OCI-LY7 (cell line): Measurements from ENCODE around the gene ZNF692. TPM values are rescaled to one million over a fixed set of nuclear protein-coding genes. Genes with fewer than 3 reads are reported as not detected.
"Not testable (repeated sequence)": the region's sequence is repeated elsewhere in the genome, so short reads cannot be mapped to it uniquely, and the experiment has no call there.

Experiments used
- BruUV-seq: library from RNA; stranded (reverse); fragments of 400-500 nt; replicated peaks from 2 replicates; lab custom pipeline; 2021; lab: Mats Ljungman, UMichigan
- CTCF ChIA-PET: fragments of 300-600 bp; sonication (Branson Sonifier 250); formaldehyde crosslinking; loops from one replicate; lab custom pipeline; 2022; ENCODE audit warnings: antibody characterized with exemption; ENCODE audit not compliant: unreplicated experiment; lab: Charles Lee
- POLR2A ChIA-PET: fragments of 300-600 bp; sonication (Branson Sonifier 250); formaldehyde crosslinking; loops from one replicate; lab custom pipeline; 2022; ENCODE audit warnings: antibody characterized with exemption; lab: Charles Lee
- DNase-seq: peaks from one replicate; pipeline ENCODE4 v3.0.0-alpha.2; 2015; ENCODE audit warnings: low spot score
- H2AFZ ChIP-seq: fragments of 200-600 bp; sonication (generic), shearing (Covaris generic); 2 replicates; pipeline ENCODE4 v1.6.1; 2014; ENCODE audit warnings: mild to moderate bottlenecking, antibody characterized with exemption, low read length, moderate library complexity
- H3K27ac ChIP-seq: fragments of 200-600 bp; sonication (generic); 2 replicates; pipeline ENCODE4 v1.5.1; 2014; ENCODE audit warnings: mixed run types, low read depth, mild to moderate bottlenecking, moderate library complexity, low read length, inconsistent platforms; ENCODE audit not compliant: poor library complexity, severe bottlenecking
- H3K36me3 ChIP-seq: fragments of 200-600 bp; sonication (generic); 2 replicates; pipeline ENCODE4 v1.6.1; 2014; ENCODE audit warnings: mild to moderate bottlenecking, antibody characterized with exemption, low read length, moderate library complexity, mixed read lengths; ENCODE audit not compliant: insufficient read depth
- H3K4me1 ChIP-seq: fragments of 200-600 bp; sonication (generic); 2 replicates; pipeline ENCODE4 v1.5.1; 2014; ENCODE audit warnings: mild to moderate bottlenecking, low read length; ENCODE audit not compliant: insufficient read depth, poor library complexity, severe bottlenecking
- H3K4me2 ChIP-seq: fragments of 200-600 bp; sonication (generic); 2 replicates; pipeline ENCODE4 v1.6.1; 2014; ENCODE audit warnings: mild to moderate bottlenecking, low read length
- H3K4me3 ChIP-seq: fragments of 200-600 bp; sonication (generic); 2 replicates; pipeline ENCODE4 v1.5.1; 2014; ENCODE audit warnings: mild to moderate bottlenecking, low read depth, low read length; ENCODE audit not compliant: poor library complexity, severe bottlenecking
- H3K79me2 ChIP-seq: fragments of 200-600 bp; sonication (generic); 2 replicates; pipeline ENCODE4 v1.6.1; 2016; ENCODE audit warnings: low read depth, mild to moderate bottlenecking, low read length, moderate library complexity, mixed read lengths; ENCODE audit not compliant: insufficient read depth
- H3K9me2 ChIP-seq: fragments of 200-600 bp; sonication (generic); 2 replicates; pipeline ENCODE4 v1.6.1; 2016; ENCODE audit warnings: mild to moderate bottlenecking, low read length, mixed read lengths; ENCODE audit not compliant: insufficient read depth
- H3K9me3 ChIP-seq: fragments of 200-600 bp; sonication (generic); 2 replicates; pipeline ENCODE4 v1.6.1; 2014; ENCODE audit warnings: mild to moderate bottlenecking, mixed run types, low read length, mixed read lengths
- H4K20me1 ChIP-seq: fragments of 200-600 bp; sonication (generic); 2 replicates; pipeline ENCODE4 v1.6.1; 2014; ENCODE audit warnings: mild to moderate bottlenecking, antibody characterized with exemption, low read length, moderate library complexity, mixed read lengths; ENCODE audit not compliant: insufficient read depth
- CTCF ChIP-seq: fragments of 200-600 bp; sonication (generic); conservative IDR thresholded peaks from 2 replicates; pipeline ENCODE4 v1.5.1; 2014; ENCODE audit warnings: mild to moderate bottlenecking, antibody characterized with exemption, low read length, moderate library complexity, mixed read lengths
- EZH2phosphoT487 ChIP-seq: fragments of 200-600 bp; sonication (generic); IDR thresholded peaks from 2 replicates; pipeline ENCODE4 v1.6.1; 2018; ENCODE audit warnings: low read depth, borderline replicate concordance, mild to moderate bottlenecking, mixed run types, antibody characterized with exemption, low read length, moderate library complexity, mixed read lengths
- intact Hi-C: fragments of 100-400 bp; cut with micrococcal nuclease; formaldehyde crosslinking; loops from one replicate; pipeline ENCODE4 v1.10.0; 2022; ENCODE audit not compliant: unreplicated experiment
- total RNA-seq, 2 experiments: library from RNA; depleted of rRNA in 1 of 2; stranded (reverse); fragments of >200 nt in 1 of 2; shearing (Covaris generic) in 1 of 2; gene quantifications; 2 replicates each; pipeline ENCODE4 v1.2.3, GENCODE V29; 2014 to 2022

ZNF692 gene
- total RNA-seq, 2 experiments from 2014 or later = 65.0 to 67.4 TPM

GRCh38 chr1:248891758-248892157 is 32.9 kb upstream of the ZNF692 start:
- ChIA-PET CTCF (no interaction called here), POLR2A (interaction anchor here (0.7 kb wide), 1 partner anchor 10 kb away, joined by 3 read pairs; no protein-coding TSS in a partner anchor)
- H3K9me3 ChIP-seq = no peaks in the 10 kb centered on the region
- H3K4me3 ChIP-seq = no peak overlapping the region
- H3K79me2 ChIP-seq = no peaks in the 10 kb centered on the region
- no peaks in the 10 kb centered on the region for H3K4me1 ChIP-seq
- H3K27ac ChIP-seq = no peak overlapping the region
- no TSS peak for BruUV-seq
- H3K36me3 ChIP-seq = no peaks in the 10 kb centered on the region
- no peaks in the 10 kb centered on the region for H3K9me2 ChIP-seq
- no peak overlapping the region for H3K4me2 ChIP-seq
- DNase-seq = no peak
- no peak for TF ChIP-seq EZH2phosphoT487
- TF ChIP-seq CTCF = no peak
- H2AFZ ChIP-seq = no peak overlapping the region
- intact Hi-C loops = no loop called here
- H4K20me1 ChIP-seq = no peaks in the 10 kb centered on the region

GRCh38 chr1:248890549-248891498 is 31.9 kb upstream of the ZNF692 start:
- TF ChIP-seq CTCF (no peak), EZH2phosphoT487 (no peak)
- H3K36me3 ChIP-seq = no peaks in the 10 kb centered on the region
- CTCF ChIA-PET = no interaction called here

GRCh38 chr1:248889914-248890243 is 31.0 kb upstream of the ZNF692 start:
- H3K36me3 ChIP-seq, H3K4me3 ChIP-seq, DNase-seq, H2AFZ ChIP-seq, H3K9me3 ChIP-seq, H4K20me1 ChIP-seq, H3K4me2 ChIP-seq, intact Hi-C loops, BruUV-seq, H3K79me2 ChIP-seq, H3K27ac ChIP-seq, H3K9me2 ChIP-seq, CTCF ChIA-PET: not testable (repeated sequence)
- H3K4me1 ChIP-seq = peaks cover 19% of the 10 kb centered on the region
- POLR2A ChIA-PET = interaction anchor here (0.7 to 1.1 kb wide), 2 partner anchors 10 to 33 kb away, joined by 3 read pairs; no protein-coding TSS in a partner anchor

More at GRCh38 chr1:248890549-248891498, 31.9 kb upstream of the ZNF692 start:
- intact Hi-C loops = no loop called here
- POLR2A ChIA-PET = interaction anchor here (1.1 kb wide), 1 partner anchor 9 kb away, joined by 3 read pairs; no protein-coding TSS in a partner anchor
- no peak for DNase-seq
- H3K4me2 ChIP-seq = no peak overlapping the region
- H3K4me3 ChIP-seq = no peak overlapping the region
- peaks cover 9% of the 10 kb centered on the region for H3K4me1 ChIP-seq
- no peaks in the 10 kb centered on the region for H3K9me3 ChIP-seq
- BruUV-seq = no TSS peak
- no peaks in the 10 kb centered on the region for H3K9me2 ChIP-seq
- no peak overlapping the region for H3K27ac ChIP-seq
- no peaks in the 10 kb centered on the region for H4K20me1 ChIP-seq
- H2AFZ ChIP-seq = no peak overlapping the region
- no peaks in the 10 kb centered on the region for H3K79me2 ChIP-seq
